HEK293 (cell line): ENCODE measurements around the gene HPS4.

ENCODE experiments used
- INSM2 ChIP-seq: fragments of 450-650 bp; formaldehyde crosslinking; IDR thresholded peaks from 2 replicates; pipeline ENCODE4 v1.5.1; 2016; ENCODE audit warnings: missing biosample characterization, missing genetic modification characterization
- KLF8 ChIP-seq: fragments of 450-650 bp; formaldehyde crosslinking; IDR thresholded peaks from 2 replicates; pipeline ENCODE4 v1.5.1; 2016; ENCODE audit warnings: missing biosample characterization, missing genetic modification characterization
- OSR2 ChIP-seq: fragments of 450-650 bp; formaldehyde crosslinking; IDR thresholded peaks from 2 replicates; pipeline ENCODE4 v1.5.1; 2016; ENCODE audit warnings: missing biosample characterization, missing genetic modification characterization
- PBX3 ChIP-seq: sonication (generic); formaldehyde crosslinking; IDR thresholded peaks from 2 replicates; pipeline ENCODE4 v1.8.1; 2022; ENCODE audit warnings: mild to moderate bottlenecking, moderate library complexity, missing genetic modification reagents
- REST ChIP-seq: fragments of 450-650 bp; formaldehyde crosslinking; IDR thresholded peaks from 2 replicates; pipeline ENCODE4 v1.5.1; 2016; ENCODE audit warnings: missing biosample characterization, missing genetic modification characterization
- SP2 ChIP-seq: fragments of 450-650 bp; formaldehyde crosslinking; IDR thresholded peaks from 2 replicates; pipeline ENCODE4 v1.5.1; 2016; ENCODE audit warnings: missing biosample characterization, missing genetic modification characterization
- ZBTB20 ChIP-seq: fragments of 450-650 bp; formaldehyde crosslinking; IDR thresholded peaks from 2 replicates; pipeline ENCODE4 v1.5.1; 2016; ENCODE audit warnings: missing biosample characterization, missing genetic modification characterization
- ZEB2 ChIP-seq: fragments of 450-650 bp; formaldehyde crosslinking; IDR thresholded peaks from 2 replicates; pipeline ENCODE4 v1.5.1; 2016; ENCODE audit warnings: missing biosample characterization, missing genetic modification characterization
- ZFHX2 ChIP-seq: fragments of 450-650 bp; formaldehyde crosslinking; conservative IDR thresholded peaks from 2 replicates; pipeline ENCODE4 v1.5.1; 2016; ENCODE audit warnings: missing biosample characterization, missing genetic modification characterization
- ZNF133 ChIP-seq: fragments of 450-650 bp; formaldehyde crosslinking; IDR thresholded peaks from 2 replicates; pipeline ENCODE4 v1.5.1; 2016; ENCODE audit warnings: missing biosample characterization, missing genetic modification characterization
- ZNF202 ChIP-seq: fragments of 450-650 bp; formaldehyde crosslinking; IDR thresholded peaks from 2 replicates; pipeline ENCODE4 v1.5.1; 2016; ENCODE audit warnings: missing biosample characterization, missing genetic modification characterization, borderline replicate concordance
- ZNF223 ChIP-seq: fragments of 450-650 bp; formaldehyde crosslinking; IDR thresholded peaks from 2 replicates; pipeline ENCODE4 v1.5.1; 2016; ENCODE audit warnings: missing biosample characterization, missing genetic modification characterization
- ZNF341 ChIP-seq: fragments of 450-650 bp; formaldehyde crosslinking; IDR thresholded peaks from 2 replicates; pipeline ENCODE4; 2016; ENCODE audit warnings: low read depth, missing biosample characterization, missing genetic modification characterization
- ZNF398 ChIP-seq: fragments of 450-650 bp; formaldehyde crosslinking; IDR thresholded peaks from 2 replicates; pipeline ENCODE4 v1.5.1; 2017; ENCODE audit warnings: missing biosample characterization, missing genetic modification characterization
- ZNF600 ChIP-seq: fragments of 450-650 bp; formaldehyde crosslinking; IDR thresholded peaks from 2 replicates; pipeline ENCODE4 v1.5.1; 2016; ENCODE audit warnings: missing biosample characterization, missing genetic modification characterization
- ZNF623 ChIP-seq: fragments of 450-650 bp; formaldehyde crosslinking; IDR thresholded peaks from 2 replicates; pipeline ENCODE4 v1.5.1; 2016; ENCODE audit warnings: missing biosample characterization, missing genetic modification characterization
- ZNF692 ChIP-seq: fragments of 450-650 bp; formaldehyde crosslinking; IDR thresholded peaks from 2 replicates; pipeline ENCODE4 v1.5.1; 2016; ENCODE audit warnings: missing biosample characterization, missing genetic modification characterization
- ZNF704 ChIP-seq: fragments of 450-650 bp; formaldehyde crosslinking; IDR thresholded peaks from 2 replicates; pipeline ENCODE4 v1.5.1; 2016; ENCODE audit warnings: missing biosample characterization, missing genetic modification characterization
- ZNF785 ChIP-seq: fragments of 450-650 bp; formaldehyde crosslinking; IDR thresholded peaks from 2 replicates; pipeline ENCODE4 v1.5.1; 2016; ENCODE audit warnings: missing biosample characterization, missing genetic modification characterization
- ZSCAN30 ChIP-seq: fragments of 450-650 bp; IDR thresholded peaks from 2 replicates; pipeline ENCODE4 v1.5.1; 2018; ENCODE audit warnings: missing biosample characterization, mild to moderate bottlenecking, missing genetic modification characterization, moderate library complexity
- TF ChIP-seq, protein P1 (sequence below): fragments of 450-650 bp; formaldehyde crosslinking; IDR thresholded peaks from 2 replicates; pipeline ENCODE4 v1.5.1; 2016; ENCODE audit warnings: missing biosample characterization, missing genetic modification characterization, low read depth
- TF ChIP-seq, protein P2 (sequence below): fragments of 450-650 bp; formaldehyde crosslinking; IDR thresholded peaks from 2 replicates; pipeline ENCODE4 v1.5.1; 2016; ENCODE audit warnings: missing biosample characterization, missing genetic modification characterization

The HPS4 gene

DNA sequence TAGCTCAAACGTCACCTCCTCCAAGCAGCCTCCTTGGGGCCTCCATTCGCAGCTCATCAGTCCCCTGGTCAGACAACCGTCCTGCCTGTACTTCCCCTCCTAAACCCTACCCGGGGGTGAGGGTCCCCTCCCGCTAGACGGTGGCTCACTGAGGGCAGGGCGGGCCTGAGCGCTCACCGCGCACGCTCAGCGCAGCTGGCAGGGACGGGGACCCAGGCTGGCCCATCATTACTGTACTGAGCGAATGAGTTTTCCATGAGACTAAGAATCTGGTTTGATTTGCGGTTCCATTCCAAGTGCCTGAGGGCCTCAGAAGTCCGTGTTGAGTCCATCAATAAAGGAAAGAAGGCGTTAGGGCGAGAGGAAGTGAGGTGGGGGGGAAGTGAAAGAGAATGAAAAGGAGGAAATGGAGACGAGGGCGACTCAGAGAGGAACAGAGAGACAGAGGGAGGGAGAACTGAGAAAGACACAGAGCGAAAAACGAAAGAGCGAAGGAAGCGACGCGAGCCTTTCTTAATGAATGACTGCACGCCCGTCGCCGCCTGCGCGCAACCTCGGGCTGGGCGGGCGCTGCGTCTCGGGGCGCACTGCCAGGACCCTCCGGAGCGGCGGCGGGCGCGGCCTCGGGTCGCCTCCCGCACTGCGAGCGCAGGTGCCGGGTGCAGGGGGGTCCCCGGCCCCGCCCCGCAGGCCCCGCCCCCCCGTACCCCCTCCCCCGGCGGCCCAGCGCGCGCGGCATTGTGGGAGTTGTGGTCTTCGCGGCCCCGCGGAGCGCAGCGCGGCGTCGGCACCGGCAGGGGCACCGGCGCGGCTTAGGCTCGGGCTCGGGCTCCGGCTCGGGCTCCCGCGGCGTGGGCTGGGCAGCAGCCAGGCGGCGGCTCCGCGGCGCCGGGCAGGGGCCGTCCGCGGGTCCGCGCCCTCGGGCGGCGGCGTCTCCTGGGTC lies 54.8 kb downstream of the HPS4 start, which contains the start of gene ASPHD2 (continued):
- TF ChIP-seq PBX3 (CRISPR knock-in tag) (no peak), REST (no peak), INSM2 (tag by site-specific recombination) (no peak), ZSCAN30 (tag by site-specific recombination) (no peak), ZNF785 (tag by site-specific recombination) (no peak), ZNF223 (tag by site-specific recombination) (no peak), ZEB2 (tag by site-specific recombination) (no peak), ZNF341 (tag by site-specific recombination) (0 out of 2 replicates have a peak, but pooled peaks have one; percentile 54), ZNF623 (no peak), KLF8 (tag by site-specific recombination) (peak; percentile 64), ZNF202 (tag by site-specific recombination) (no peak), ZNF133 (no peak), ZNF398 (tag by site-specific recombination) (peak; percentile 67), ZNF692 (tag by site-specific recombination) (peak; percentile 72; the same call in 1 of the 2 replicates), OSR2 (tag by site-specific recombination) (no peak), ZNF704 (no peak), ZNF600 (tag by site-specific recombination) (0 out of 2 replicates have a peak, but pooled peaks have one; percentile 12), ZFHX2 (tag by site-specific recombination) (0 out of 2 replicates have a peak, but pooled peaks have one; percentile 5), SP2 (tag by site-specific recombination) (peak; percentile 40), ZBTB20 (tag by site-specific recombination) (peak; percentile 70)
- TF ChIP-seq, protein P1, sequence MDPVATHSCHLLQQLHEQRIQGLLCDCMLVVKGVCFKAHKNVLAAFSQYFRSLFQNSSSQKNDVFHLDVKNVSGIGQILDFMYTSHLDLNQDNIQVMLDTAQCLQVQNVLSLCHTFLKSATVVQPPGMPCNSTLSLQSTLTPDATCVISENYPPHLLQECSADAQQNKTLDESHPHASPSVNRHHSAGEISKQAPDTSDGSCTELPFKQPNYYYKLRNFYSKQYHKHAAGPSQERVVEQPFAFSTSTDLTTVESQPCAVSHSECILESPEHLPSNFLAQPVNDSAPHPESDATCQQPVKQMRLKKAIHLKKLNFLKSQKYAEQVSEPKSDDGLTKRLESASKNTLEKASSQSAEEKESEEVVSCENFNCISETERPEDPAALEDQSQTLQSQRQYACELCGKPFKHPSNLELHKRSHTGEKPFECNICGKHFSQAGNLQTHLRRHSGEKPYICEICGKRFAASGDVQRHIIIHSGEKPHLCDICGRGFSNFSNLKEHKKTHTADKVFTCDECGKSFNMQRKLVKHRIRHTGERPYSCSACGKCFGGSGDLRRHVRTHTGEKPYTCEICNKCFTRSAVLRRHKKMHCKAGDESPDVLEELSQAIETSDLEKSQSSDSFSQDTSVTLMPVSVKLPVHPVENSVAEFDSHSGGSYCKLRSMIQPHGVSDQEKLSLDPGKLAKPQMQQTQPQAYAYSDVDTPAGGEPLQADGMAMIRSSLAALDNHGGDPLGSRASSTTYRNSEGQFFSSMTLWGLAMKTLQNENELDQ (tag by site-specific recombination), result no peak
- TF ChIP-seq, protein P2, sequence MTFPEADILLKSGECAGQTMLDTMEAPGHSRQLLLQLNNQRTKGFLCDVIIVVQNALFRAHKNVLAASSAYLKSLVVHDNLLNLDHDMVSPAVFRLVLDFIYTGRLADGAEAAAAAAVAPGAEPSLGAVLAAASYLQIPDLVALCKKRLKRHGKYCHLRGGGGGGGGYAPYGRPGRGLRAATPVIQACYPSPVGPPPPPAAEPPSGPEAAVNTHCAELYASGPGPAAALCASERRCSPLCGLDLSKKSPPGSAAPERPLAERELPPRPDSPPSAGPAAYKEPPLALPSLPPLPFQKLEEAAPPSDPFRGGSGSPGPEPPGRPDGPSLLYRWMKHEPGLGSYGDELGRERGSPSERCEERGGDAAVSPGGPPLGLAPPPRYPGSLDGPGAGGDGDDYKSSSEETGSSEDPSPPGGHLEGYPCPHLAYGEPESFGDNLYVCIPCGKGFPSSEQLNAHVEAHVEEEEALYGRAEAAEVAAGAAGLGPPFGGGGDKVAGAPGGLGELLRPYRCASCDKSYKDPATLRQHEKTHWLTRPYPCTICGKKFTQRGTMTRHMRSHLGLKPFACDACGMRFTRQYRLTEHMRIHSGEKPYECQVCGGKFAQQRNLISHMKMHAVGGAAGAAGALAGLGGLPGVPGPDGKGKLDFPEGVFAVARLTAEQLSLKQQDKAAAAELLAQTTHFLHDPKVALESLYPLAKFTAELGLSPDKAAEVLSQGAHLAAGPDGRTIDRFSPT (tag by site-specific recombination), result no peak
